ENCODE measurements around the gene IQSEC1.

The IQSEC1 gene

GRCh38 chr3:12999147-13000140 is 73.8 kb downstream of the IQSEC1 start:
- DNase-seq (no peak), ATAC-seq (no peak)
- no peaks in the 10 kb centered on the region for H3K9me3 Mint-ChIP-seq
- H3K27me3 Mint-ChIP-seq, result no peaks in the 10 kb centered on the region
- peaks cover 72% of the 10 kb centered on the region for H3K4me1 Mint-ChIP-seq
- H3K27ac Mint-ChIP-seq, result peak overlapping the region; percentile 17
- peaks cover 17% of the 10 kb centered on the region for H3K36me3 Mint-ChIP-seq (ENCODE audit: low read depth)
- H3K4me3 Mint-ChIP-seq, result no peak overlapping the region

- Mint-ChIP-seq H3K36me3 (ENCODE audit: low read depth) (peaks cover 17% of the 10 kb centered on the region), H3K27me3 (no peaks in the 10 kb centered on the region), H3K9me3 (no peaks in the 10 kb centered on the region), H3K4me3 (no peak overlapping the region), H3K27ac (no peak overlapping the region), H3K4me1 (peaks cover 64% of the 10 kb centered on the region)
- DNase-seq (no peak), ATAC-seq (no peak)
These were observed 74.6 kb downstream of the IQSEC1 start for GRCh38 chr3:12998648-12999047.

GRCh38 chr3:12997387-12997786 is 75.8 kb downstream of the IQSEC1 start:
- no peaks in the 10 kb centered on the region for H3K27me3 Mint-ChIP-seq
- H3K4me1 Mint-ChIP-seq, result peaks cover 58% of the 10 kb centered on the region
- no peak overlapping the region for H3K4me3 Mint-ChIP-seq
- H3K27ac Mint-ChIP-seq, result no peak overlapping the region
- ATAC-seq, result no peak
- no peaks in the 10 kb centered on the region for H3K9me3 Mint-ChIP-seq
- no peak for DNase-seq
- H3K36me3 Mint-ChIP-seq (ENCODE audit: low read depth), result peaks cover 17% of the 10 kb centered on the region

- peaks cover 51% of the 10 kb centered on the region for H3K4me1 Mint-ChIP-seq
These were observed 77.1 kb downstream of the IQSEC1 start for GRCh38 chr3:12996181-12996506.

GRCh38 chr3:12995389-12996180 is 77.6 kb downstream of the IQSEC1 start:
- H3K27ac Mint-ChIP-seq, result peak overlapping the region; percentile 86
- H3K4me1 Mint-ChIP-seq, result peaks cover 53% of the 10 kb centered on the region
- peak overlapping the region; percentile 92 for H3K4me3 Mint-ChIP-seq
- DNase-seq (no peak), ATAC-seq (no peak)
- no peaks in the 10 kb centered on the region for H3K9me3 Mint-ChIP-seq
- H3K27me3 Mint-ChIP-seq, result no peaks in the 10 kb centered on the region
- H3K36me3 Mint-ChIP-seq (ENCODE audit: low read depth), result peaks cover 14% of the 10 kb centered on the region

More at GRCh38 chr3:12996181-12996506, 77.1 kb downstream of the IQSEC1 start:
- H3K27ac Mint-ChIP-seq, result no peak overlapping the region
- DNase-seq (no peak), ATAC-seq (no peak)
- H3K4me3 Mint-ChIP-seq, result no peak overlapping the region
- no peaks in the 10 kb centered on the region for H3K27me3 Mint-ChIP-seq
- no peaks in the 10 kb centered on the region for H3K9me3 Mint-ChIP-seq
- peaks cover 15% of the 10 kb centered on the region for H3K36me3 Mint-ChIP-seq (ENCODE audit: low read depth)

GRCh38 chr3:12994607-12995388 is 78.4 kb downstream of the IQSEC1 start:
- H3K9me3 Mint-ChIP-seq, result no peaks in the 10 kb centered on the region
- H3K27me3 Mint-ChIP-seq, result no peaks in the 10 kb centered on the region
- ATAC-seq, result peak; percentile 78
- H3K36me3 Mint-ChIP-seq (ENCODE audit: low read depth), result peaks cover 7% of the 10 kb centered on the region
- H3K4me3 Mint-ChIP-seq, result peak overlapping the region; percentile 92
- H3K4me1 Mint-ChIP-seq, result peaks cover 49% of the 10 kb centered on the region
- DNase-seq, result peak; percentile 93
- peak overlapping the region; percentile 87 for H3K27ac Mint-ChIP-seq

GRCh38 chr3:12994357-12994606 is 78.9 kb downstream of the IQSEC1 start:
- Mint-ChIP-seq H3K4me1 (peaks cover 44% of the 10 kb centered on the region), H3K27ac (no peak overlapping the region), H3K4me3 (peak overlapping the region; percentile 92), H3K9me3 (no peaks in the 10 kb centered on the region), H3K27me3 (no peaks in the 10 kb centered on the region), H3K36me3 (ENCODE audit: low read depth) (peaks cover 6% of the 10 kb centered on the region)
- ATAC-seq, result peak; percentile 18
- DNase-seq, result peak; percentile 54

GRCh38 chr3:12993517-12994356 is 79.5 kb downstream of the IQSEC1 start:
- DNase-seq (no peak), ATAC-seq (peak; percentile 2)
- Mint-ChIP-seq H3K9me3 (no peaks in the 10 kb centered on the region), H3K36me3 (ENCODE audit: low read depth) (peaks cover 6% of the 10 kb centered on the region), H3K4me3 (peak overlapping the region; percentile 92), H3K27ac (no peak overlapping the region), H3K4me1 (peaks cover 41% of the 10 kb centered on the region), H3K27me3 (no peaks in the 10 kb centered on the region)

- no peak for ATAC-seq
- no peak for DNase-seq
- Mint-ChIP-seq H3K27ac (no peak overlapping the region), H3K36me3 (ENCODE audit: low read depth) (peaks cover 6% of the 10 kb centered on the region), H3K27me3 (no peaks in the 10 kb centered on the region), H3K4me3 (peak overlapping the region; percentile 32), H3K9me3 (no peaks in the 10 kb centered on the region), H3K4me1 (peaks cover 39% of the 10 kb centered on the region)
These were observed 80.4 kb downstream of the IQSEC1 start for GRCh38 chr3:12992629-12993516.

GRCh38 chr3:12991861-12992281 is 81.4 kb downstream of the IQSEC1 start:
- Mint-ChIP-seq H3K4me1 (peaks cover 39% of the 10 kb centered on the region), H3K27me3 (no peaks in the 10 kb centered on the region), H3K4me3 (no peak overlapping the region), H3K9me3 (no peaks in the 10 kb centered on the region), H3K27ac (no peak overlapping the region), H3K36me3 (ENCODE audit: low read depth) (peaks cover 8% of the 10 kb centered on the region)
- DNase-seq (no peak), ATAC-seq (no peak)

GRCh38 chr3:12991481-12991837 is 81.8 kb downstream of the IQSEC1 start:
- Mint-ChIP-seq H3K27ac (no peak overlapping the region), H3K4me3 (no peak overlapping the region), H3K4me1 (peaks cover 35% of the 10 kb centered on the region), H3K9me3 (no peaks in the 10 kb centered on the region), H3K27me3 (no peaks in the 10 kb centered on the region), H3K36me3 (ENCODE audit: low read depth) (peaks cover 8% of the 10 kb centered on the region)
- no peak for DNase-seq
- no peak for ATAC-seq

- Mint-ChIP-seq H3K27me3 (no peaks in the 10 kb centered on the region), H3K4me3 (no peak overlapping the region), H3K36me3 (ENCODE audit: low read depth) (peaks cover 8% of the 10 kb centered on the region)
These were observed 82.3 kb downstream of the IQSEC1 start for GRCh38 chr3:12990781-12991480.

GRCh38 chr3:12990306-12990705 is 82.9 kb downstream of the IQSEC1 start:
- Mint-ChIP-seq H3K27me3 (no peaks in the 10 kb centered on the region), H3K4me3 (no peak overlapping the region), H3K27ac (no peak overlapping the region), H3K4me1 (peaks cover 35% of the 10 kb centered on the region), H3K9me3 (no peaks in the 10 kb centered on the region), H3K36me3 (ENCODE audit: low read depth) (peaks cover 8% of the 10 kb centered on the region)
- ATAC-seq (no peak), DNase-seq (no peak)

More at GRCh38 chr3:12990781-12991480, 82.3 kb downstream of the IQSEC1 start:
- Mint-ChIP-seq H3K9me3 (no peaks in the 10 kb centered on the region), H3K4me1 (peaks cover 35% of the 10 kb centered on the region), H3K27ac (no peak overlapping the region)
- ATAC-seq, result no peak
- no peak for DNase-seq
